Activated CD8-positive, alpha-beta T cell treated with anti-CD3 and anti-CD28 coated beads for 36 hours (primary cell): ENCODE results near the gene KIAA1328. TPM values are rescaled to one million over a fixed set of nuclear protein-coding genes. Genes with fewer than 3 reads are reported as not detected.

Source experiments
- ATAC-seq: fragments of 200-7000 bp; cut with Tn5 transposase; one replicate; pipeline ENCODE4 v1.10.0; 2021; ENCODE audit warnings: mild to moderate bottlenecking, moderate library complexity
- CTCF ChIA-PET: fragments of 350-600 bp; sonication (Branson Sonifier 250); formaldehyde crosslinking; loops from one replicate; lab custom pipeline; 2021; ENCODE audit warnings: antibody characterized with exemption; lab: Charles Lee
- POLR2A ChIA-PET: fragments of 350-600 bp; sonication (Branson Sonifier 250); formaldehyde crosslinking; loops from one replicate; lab custom pipeline; 2021; ENCODE audit warnings: antibody characterized with exemption; lab: Charles Lee
- DNase-seq: peaks from one replicate; pipeline ENCODE4 v3.0.0-alpha.2; 2020
- H3K27ac Mint-ChIP-seq: one replicate; pipeline ENCODE4 v1.8.0; 2021; ENCODE audit warnings: mild to moderate bottlenecking, mixed read lengths
- H3K27me3 Mint-ChIP-seq: one replicate; pipeline ENCODE4 v1.8.0; 2021; ENCODE audit warnings: mixed read lengths
- H3K36me3 Mint-ChIP-seq: one replicate; pipeline ENCODE4 v1.8.0; 2021; ENCODE audit warnings: low read depth, mixed read lengths
- H3K4me1 Mint-ChIP-seq: one replicate; pipeline ENCODE4 v1.8.0; 2021; ENCODE audit warnings: low read depth, mixed read lengths
- H3K4me3 Mint-ChIP-seq: one replicate; pipeline ENCODE4 v1.8.0; 2021; ENCODE audit warnings: mild to moderate bottlenecking, moderate library complexity, mixed read lengths
- H3K9me3 Mint-ChIP-seq: one replicate; pipeline ENCODE4 v1.8.0; 2021; ENCODE audit warnings: mixed read lengths
- intact Hi-C: fragments of 100-400 bp; cut with micrococcal nuclease; formaldehyde crosslinking; loops from one replicate; pipeline ENCODE4 v1.10.0; 2022
- total RNA-seq, 2 experiments: library from RNA; stranded (reverse); gene quantifications; one replicate each; pipeline ENCODE4 v1.2.3, GENCODE V29; 2021
- TF ChIP-seq, protein P1 (sequence below): fragments of 200-600 bp; IDR thresholded peaks from one replicate; pipeline ENCODE4 v1.8.0; 2022; ENCODE audit warnings: antibody characterized with exemption, mild to moderate bottlenecking

The KIAA1328 gene
- total RNA-seq, 2 experiments from 2014 or later = 5.9 to 6.1 TPM

DNA sequence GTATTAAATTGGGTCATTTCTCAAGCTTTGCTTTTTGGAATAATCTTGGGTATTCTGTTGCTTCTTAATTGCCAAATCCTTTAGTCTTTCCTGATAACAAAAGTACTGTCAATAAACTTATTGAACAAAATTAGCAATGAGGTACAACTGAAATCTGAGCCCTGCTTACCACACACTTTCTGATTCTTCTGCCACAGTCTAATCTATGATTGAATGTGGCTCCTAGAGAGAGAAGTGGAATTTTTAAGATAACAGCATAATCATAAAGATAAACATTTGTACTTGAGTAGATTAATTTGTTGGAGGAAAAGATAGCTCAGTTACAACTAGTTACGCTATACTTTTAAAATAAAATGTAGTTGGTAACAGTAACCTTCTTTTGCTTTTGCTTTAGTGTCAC is 381.9 kb downstream of the KIAA1328 start:
- Mint-ChIP-seq H3K4me1 (no peaks in the 10 kb centered on the region), H3K27ac (no peak overlapping the region), H3K36me3 (peaks cover 8% of the 10 kb centered on the region), H3K9me3 (peaks cover 15% of the 10 kb centered on the region), H3K27me3 (no peaks in the 10 kb centered on the region), H3K4me3 (no peak overlapping the region)
- CTCF ChIA-PET = no interaction called here
- DNase-seq (no peak), ATAC-seq (no peak)
- intact Hi-C loops = no loop called here
- TF ChIP-seq, protein P1, sequence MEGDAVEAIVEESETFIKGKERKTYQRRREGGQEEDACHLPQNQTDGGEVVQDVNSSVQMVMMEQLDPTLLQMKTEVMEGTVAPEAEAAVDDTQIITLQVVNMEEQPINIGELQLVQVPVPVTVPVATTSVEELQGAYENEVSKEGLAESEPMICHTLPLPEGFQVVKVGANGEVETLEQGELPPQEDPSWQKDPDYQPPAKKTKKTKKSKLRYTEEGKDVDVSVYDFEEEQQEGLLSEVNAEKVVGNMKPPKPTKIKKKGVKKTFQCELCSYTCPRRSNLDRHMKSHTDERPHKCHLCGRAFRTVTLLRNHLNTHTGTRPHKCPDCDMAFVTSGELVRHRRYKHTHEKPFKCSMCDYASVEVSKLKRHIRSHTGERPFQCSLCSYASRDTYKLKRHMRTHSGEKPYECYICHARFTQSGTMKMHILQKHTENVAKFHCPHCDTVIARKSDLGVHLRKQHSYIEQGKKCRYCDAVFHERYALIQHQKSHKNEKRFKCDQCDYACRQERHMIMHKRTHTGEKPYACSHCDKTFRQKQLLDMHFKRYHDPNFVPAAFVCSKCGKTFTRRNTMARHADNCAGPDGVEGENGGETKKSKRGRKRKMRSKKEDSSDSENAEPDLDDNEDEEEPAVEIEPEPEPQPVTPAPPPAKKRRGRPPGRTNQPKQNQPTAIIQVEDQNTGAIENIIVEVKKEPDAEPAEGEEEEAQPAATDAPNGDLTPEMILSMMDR = no peak
- POLR2A ChIA-PET = no interaction called here

GRCh38 chr18:37218022-37218590 is 389.2 kb downstream of the KIAA1328 start:
- Mint-ChIP-seq H3K27me3 (no peaks in the 10 kb centered on the region), H3K4me3 (no peak overlapping the region), H3K36me3 (peaks cover 16% of the 10 kb centered on the region), H3K9me3 (peaks cover 23% of the 10 kb centered on the region), H3K27ac (no peak overlapping the region), H3K4me1 (no peaks in the 10 kb centered on the region)
- intact Hi-C loops = no loop called here
- CTCF ChIA-PET = no interaction called here
- DNase-seq = no peak
- POLR2A ChIA-PET = interaction anchor here (0.6 kb wide), 1 partner anchor 14 kb away, joined by 3 read pairs; no protein-coding TSS in a partner anchor
- TF ChIP-seq, protein P1 = no peak
- ATAC-seq = no peak

DNA sequence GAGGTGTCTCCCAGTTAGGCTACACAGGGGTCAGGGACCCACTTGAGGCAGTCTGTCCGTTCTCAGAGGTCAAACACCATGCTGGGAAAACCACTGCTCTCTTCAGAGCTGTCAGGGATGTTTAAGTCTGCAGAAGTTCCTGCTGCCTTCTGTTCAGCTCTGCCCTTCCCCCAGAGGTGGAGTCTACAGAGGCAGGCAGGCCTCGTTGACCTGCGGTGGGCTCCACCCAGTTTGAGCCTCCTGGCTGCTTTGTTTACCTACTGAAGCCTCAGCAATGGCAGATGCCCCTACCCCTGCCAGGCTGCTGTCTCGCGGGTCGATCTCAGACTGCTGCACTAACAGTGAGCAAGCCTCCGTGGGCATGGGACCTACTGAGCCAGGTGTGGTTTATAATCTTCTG is 390.3 kb downstream of the KIAA1328 start:
- Mint-ChIP-seq H3K27ac (no peak overlapping the region), H3K36me3 (peaks cover 10% of the 10 kb centered on the region), H3K4me1 (no peaks in the 10 kb centered on the region), H3K4me3 (no peak overlapping the region), H3K27me3 (no peaks in the 10 kb centered on the region), H3K9me3 (peaks cover 17% of the 10 kb centered on the region)
- ATAC-seq = no peak
- intact Hi-C loops = no loop called here
- TF ChIP-seq, protein P1 = no peak
- ChIA-PET POLR2A (no interaction called here), CTCF (no interaction called here)
- no peak for DNase-seq

DNA sequence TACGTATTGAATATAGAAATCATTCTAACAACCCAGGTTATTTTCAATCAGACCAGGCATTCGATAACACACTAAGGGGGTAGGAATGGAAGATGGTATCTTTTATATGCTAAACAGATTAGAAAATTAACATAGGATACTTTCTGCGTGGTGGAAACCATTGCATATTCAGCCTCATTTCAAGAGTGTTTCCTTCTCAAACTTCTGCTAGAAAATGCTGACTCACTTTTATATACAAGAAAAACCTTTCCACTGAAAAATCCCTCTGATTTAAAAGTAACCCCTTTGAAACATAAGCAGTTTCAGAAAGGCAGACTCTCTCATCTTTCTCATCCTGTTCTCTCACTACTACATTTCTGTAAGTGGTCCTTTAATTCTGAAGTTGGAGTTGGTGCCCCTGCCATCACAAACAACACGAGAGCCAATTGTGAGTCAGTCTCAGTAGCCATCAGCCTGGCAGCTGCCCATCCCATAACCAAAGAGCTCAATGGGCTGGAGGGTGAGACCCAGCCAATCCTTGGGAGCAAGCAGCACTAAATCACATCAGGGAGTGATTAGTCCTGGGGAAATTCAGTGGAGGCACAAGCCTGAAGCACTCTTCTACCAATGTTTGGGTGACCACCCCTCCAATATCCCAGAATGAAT is 393.5 kb downstream of the KIAA1328 start:
- POLR2A ChIA-PET = no interaction called here
- no peaks in the 10 kb centered on the region for H3K27me3 Mint-ChIP-seq
- no peak overlapping the region for H3K27ac Mint-ChIP-seq

DNA sequence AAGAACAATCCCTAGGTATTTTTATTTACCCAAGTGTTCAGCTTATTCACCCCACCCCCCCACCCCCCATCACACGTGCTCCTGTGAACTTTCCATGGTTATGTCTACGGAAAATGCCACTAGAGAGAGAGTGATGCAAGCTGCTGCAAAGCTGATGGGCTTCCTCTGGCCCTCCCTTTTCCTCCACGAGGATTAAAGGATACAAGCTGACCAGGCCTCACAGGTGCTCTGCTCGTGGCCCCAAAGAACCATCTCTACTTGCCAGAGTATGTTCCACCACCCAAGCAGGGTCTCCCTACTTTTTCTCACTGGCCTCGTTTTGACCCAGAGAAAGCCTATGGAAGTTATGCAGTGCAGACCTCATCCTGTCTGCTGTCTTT is 394.1 kb downstream of the KIAA1328 start:
- peaks cover 11% of the 10 kb centered on the region for H3K36me3 Mint-ChIP-seq
- no peak overlapping the region for H3K4me3 Mint-ChIP-seq
- ChIA-PET POLR2A (no interaction called here), CTCF (no interaction called here)
- TF ChIP-seq, protein P1 = no peak
- intact Hi-C loops = no loop called here
- ATAC-seq (no peak), DNase-seq (no peak)
- no peaks in the 10 kb centered on the region for H3K9me3 Mint-ChIP-seq
- no peaks in the 10 kb centered on the region for H3K27me3 Mint-ChIP-seq
- no peak overlapping the region for H3K27ac Mint-ChIP-seq
- no peaks in the 10 kb centered on the region for H3K4me1 Mint-ChIP-seq

More for the DNA sequence above, 393.5 kb downstream of the KIAA1328 start:
- H3K4me1 Mint-ChIP-seq = no peaks in the 10 kb centered on the region
- intact Hi-C loops = no loop called here
- CTCF ChIA-PET = no interaction called here
- no peaks in the 10 kb centered on the region for H3K9me3 Mint-ChIP-seq
- no peak overlapping the region for H3K4me3 Mint-ChIP-seq
- TF ChIP-seq, protein P1 = no peak
- ATAC-seq = no peak
- H3K36me3 Mint-ChIP-seq = peaks cover 11% of the 10 kb centered on the region
- DNase-seq = no peak
